SK-N-MC (cell line): ENCODE data around the gene TMEM123.

Experiments
- EZH2 ChIP-seq: fragments of 200-600 bp; sonication (generic); IDR thresholded peaks from one replicate; pipeline ENCODE4 v1.6.1; 2017; ENCODE audit warnings: antibody characterized with exemption
- POLR2AphosphoS5 ChIP-seq: IDR thresholded peaks from 2 replicates; pipeline ENCODE4 v1.6.1; 2012; ENCODE audit warnings: mild to moderate bottlenecking, low read depth, low read length, borderline replicate concordance

DNA sequence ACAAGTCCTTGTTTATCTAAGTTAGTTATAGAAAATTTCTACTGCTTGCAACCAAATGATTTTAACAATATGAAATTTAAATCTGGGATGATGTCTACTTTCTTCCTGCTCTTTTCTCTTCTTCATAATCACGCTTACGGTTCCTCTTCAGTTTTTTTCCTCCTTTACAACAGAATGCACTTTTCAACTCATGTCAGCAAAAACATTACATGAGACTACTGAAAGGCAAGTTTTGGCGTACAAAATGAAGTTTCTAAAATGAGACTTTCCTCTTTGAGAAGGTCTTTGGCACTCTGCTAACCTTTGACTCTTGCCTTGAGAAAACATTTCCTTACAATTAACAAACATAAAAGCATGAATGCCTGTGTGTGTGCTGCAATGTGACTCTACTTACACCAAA is 23.3 kb downstream of the TMEM123 start:
- TF ChIP-seq EZH2 (no peak), POLR2AphosphoS5 (no peak)
